Non-pigmented ciliary epithelial cell (primary cell): ENCODE data around the gene ATP12A.
"Not testable (repeated sequence)": the region's sequence is repeated elsewhere in the genome, so short reads cannot be mapped to it uniquely, and the experiment has no call there.

Experiments used
- DNase-seq: peaks from one replicate; pipeline ENCODE4 v3.0.0-alpha.2; 2010; ENCODE audit warnings: low read depth

Gene ATP12A

GRCh38 chr13:24730873-24731567 is 50.8 kb downstream of the ATP12A start:
- DNase-seq, result not testable (repeated sequence)

- DNase-seq, result no peak
Observed at GRCh38 chr13:24734950-24735349, 54.7 kb downstream of the ATP12A start.

- no peak for DNase-seq
Observed at GRCh38 chr13:24737042-24737441, 56.8 kb downstream of the ATP12A start.

GRCh38 chr13:24738366-24738847 is 58.2 kb downstream of the ATP12A start:
- no peak for DNase-seq

GRCh38 chr13:24740014-24740890 is 60.0 kb downstream of the ATP12A start:
- DNase-seq, result no peak

- no peak for DNase-seq
Observed at GRCh38 chr13:24741016-24741662, 60.9 kb downstream of the ATP12A start.

GRCh38 chr13:24741791-24742190 is 61.6 kb downstream of the ATP12A start:
- DNase-seq, result no peak

- no peak for DNase-seq
Observed at GRCh38 chr13:24742294-24742693, 62.1 kb downstream of the ATP12A start.

- no peak for DNase-seq
Observed at GRCh38 chr13:24742977-24743376, 62.8 kb downstream of the ATP12A start.

GRCh38 chr13:24744247-24744646 is 64.0 kb downstream of the ATP12A start:
- DNase-seq, result no peak

GRCh38 chr13:24745516-24745860 is 65.3 kb downstream of the ATP12A start:
- no peak for DNase-seq

GRCh38 chr13:24745861-24746617 is 65.8 kb downstream of the ATP12A start:
- DNase-seq, result no peak

GRCh38 chr13:24746618-24747247 is 66.5 kb downstream of the ATP12A start:
- DNase-seq, result no peak

GRCh38 chr13:24747248-24748060 is 67.2 kb downstream of the ATP12A start:
- DNase-seq, result no peak

- DNase-seq, result no peak
Observed at GRCh38 chr13:24748061-24748400, 67.8 kb downstream of the ATP12A start.

- DNase-seq, result no peak
Observed at GRCh38 chr13:24759197-24759596, 79.0 kb downstream of the ATP12A start.
